K562 (cell line): ENCODE results near the gene METRN. TPM values are rescaled to one million over a fixed set of nuclear protein-coding genes. Genes with fewer than 3 reads are reported as not detected.

Experiments used
- CHD7 ChIP-seq: fragments of 200-600 bp; sonication (generic); IDR thresholded peaks from one replicate; pipeline ENCODE4 v1.6.1; 2012; ENCODE audit warnings: mild to moderate bottlenecking, low read depth, low read length, inconsistent platforms
- DNMT1 ChIP-seq: fragments of 450-650 bp; IDR thresholded peaks from 2 replicates; pipeline ENCODE4 v1.6.1; 2016; ENCODE audit warnings: antibody characterized with exemption, mild to moderate bottlenecking
- ERF ChIP-seq: fragments of 450-650 bp; formaldehyde crosslinking; IDR thresholded peaks from 2 replicates; pipeline ENCODE4 v1.4.0; 2020; ENCODE audit warnings: mild to moderate bottlenecking, mixed read lengths
- FOXM1 ChIP-seq, 2 experiments: fragments of 450-650 bp in 1 of 2; sonication (generic) in 1 of 2; formaldehyde crosslinking in 1 of 2; IDR thresholded peaks; 2 replicates each; pipeline versions ENCODE4 v1.6.1 to v1.9.0; 2017 to 2022; ENCODE audit warnings: low read depth in 2 of 2, mild to moderate bottlenecking in 2 of 2, missing genetic modification reagents in 1 of 2, moderate library complexity in 1 of 2
- HNRNPL ChIP-seq: fragments of 200-400 bp; formaldehyde crosslinking; IDR thresholded peaks from 2 replicates; pipeline ENCODE4 v1.6.1; 2017; ENCODE audit warnings: low read depth, mild to moderate bottlenecking, low read length
- NR4A1 ChIP-seq, 2 experiments: fragments of 250-450 bp in 1 of 2; fragments of 450-650 bp in 1 of 2; sonication (Bioruptor Pico) in 1 of 2; IDR thresholded peaks; 2 replicates each; pipeline versions ENCODE4 v1.4.0 to v1.6.1; 2016 to 2020; ENCODE audit warnings: mild to moderate bottlenecking in 2 of 2, missing compliant biosample characterization in 1 of 2, missing genetic modification characterization in 1 of 2, moderate library complexity in 1 of 2
- POLR2AphosphoS5 ChIP-seq: IDR thresholded peaks from 2 replicates; pipeline ENCODE4 v1.6.1; 2011; ENCODE audit warnings: mild to moderate bottlenecking, low read depth, low read length, moderate library complexity; ENCODE audit not compliant: control insufficient read depth, insufficient read depth
- POLR2G ChIP-seq: fragments of 200-400 bp; formaldehyde crosslinking; IDR thresholded peaks from 2 replicates; pipeline ENCODE4 v1.6.1; 2017; ENCODE audit warnings: low read depth, mild to moderate bottlenecking, antibody characterized with exemption, low read length, moderate library complexity
- POU5F1 ChIP-seq: fragments of 150-350 bp; IDR thresholded peaks from 2 replicates; pipeline ENCODE4 v1.6.1; 2014; ENCODE audit warnings: borderline replicate concordance, low read length, low read depth, mild to moderate bottlenecking; ENCODE audit not compliant: partially characterized antibody
- RBFOX2 ChIP-seq: fragments of 200-400 bp; formaldehyde crosslinking; IDR thresholded peaks from 2 replicates; pipeline ENCODE4 v1.6.1; 2017; ENCODE audit warnings: low read depth, mild to moderate bottlenecking, low read length, moderate library complexity
- SMARCE1 ChIP-seq: fragments of 450-650 bp; IDR thresholded peaks from 2 replicates; pipeline ENCODE4 v1.7.1; 2016; ENCODE audit warnings: mild to moderate bottlenecking
- USF1 ChIP-seq: sonication (generic); formaldehyde crosslinking; IDR thresholded peaks from 2 replicates; pipeline ENCODE4 v1.9.0; 2022; ENCODE audit warnings: mild to moderate bottlenecking, missing genetic modification reagents
- ZC3H4 ChIP-seq: sonication (generic); formaldehyde crosslinking; IDR thresholded peaks from 2 replicates; pipeline ENCODE4 v1.9.0; 2021; ENCODE audit warnings: missing genetic modification reagents, borderline replicate concordance
- ZNF133 ChIP-seq: fragments of 250-450 bp; sonication (Bioruptor Pico); IDR thresholded peaks from 2 replicates; pipeline ENCODE4 v1.4.0; 2020; ENCODE audit warnings: mild to moderate bottlenecking
- ZNF695 ChIP-seq: fragments of 450-650 bp; formaldehyde crosslinking; IDR thresholded peaks from 2 replicates; pipeline ENCODE4 v1.4.0; 2020; ENCODE audit warnings: mild to moderate bottlenecking, moderate library complexity
- ZNF76 ChIP-seq: fragments of 250-450 bp; sonication (Bioruptor Pico); IDR thresholded peaks from 2 replicates; pipeline ENCODE4 v1.4.0; 2020; ENCODE audit warnings: mild to moderate bottlenecking, moderate library complexity, borderline replicate concordance
- polyA plus RNA-seq, 8 experiments: library from polyadenylated mRNA; depleted of rRNA in 4 of 8; stranded (reverse) in 5 of 8; unstranded in 3 of 8; fragments of >200 nt; fragmentation: Nextera tagmentation in 2 of 8; fragmentation: Illumina TruSeq in 1 of 8; extraction: Ambion mirVana in 2 of 8; extraction: Trizol in 1 of 8; gene quantifications; 2 replicates each; pipeline versions ENCODE4 v1.2.1 to v1.2.3, GENCODE V29; 2011 to 2014; ENCODE audit warnings: inconsistent platforms in 1 of 8, missing spikeins in 1 of 8
- total RNA-seq, 7 experiments: library from RNA; depleted of rRNA in 6 of 7; stranded (reverse); fragments of >200 nt in 6 of 7; fragmentation: Illumina TruSeq in 2 of 7; extraction: Trizol in 2 of 7; gene quantifications; 2 replicates each; pipeline versions ENCODE4 v1.2.1 to v1.2.3, GENCODE V29; 2011 to 2021; ENCODE audit warnings: low replicate concordance in 1 of 7

The METRN gene
- total and polyA plus RNA-seq, 9 of the 15 experiments (the other 6 are each of a cell fraction or from before 2014, with no cell fraction given), result 0.20 to 89.8 (median 15.4) TPM

- no peak for TF ChIP-seq NR4A1 (CRISPR knock-in tag; IDR thresholded peaks at IDR 0.05)
- no peak for TF ChIP-seq NR4A1 (tag; IDR thresholded peaks at IDR 0.05)
- no peak for TF ChIP-seq CHD7
- TF ChIP-seq POU5F1, result no peak
- TF ChIP-seq POLR2G, result peak; percentile 11
- TF ChIP-seq ERF (CRISPR knock-in tag), result no peak
- no peak for TF ChIP-seq ZNF133
- no peak for TF ChIP-seq FOXM1 (IDR thresholded peaks at IDR 0.05; ENCODE audit: low read depth)
- TF ChIP-seq FOXM1 (CRISPR knock-in tag; IDR thresholded peaks at IDR 0.05; ENCODE audit: low read depth), result no peak
- no peak for TF ChIP-seq SMARCE1
- no peak for TF ChIP-seq USF1 (CRISPR knock-in tag)
- TF ChIP-seq HNRNPL, result peak; percentile 32; the same call in 1 of the 2 replicates
- TF ChIP-seq ZC3H4, result 0 out of 2 replicates have a peak, but pooled peaks have one; percentile 48
- TF ChIP-seq ZNF76 (CRISPR knock-in tag), result no peak
- TF ChIP-seq DNMT1, result no peak
- no peak for TF ChIP-seq ZNF695 (CRISPR knock-in tag)
- TF ChIP-seq POLR2AphosphoS5, result no peak
- peak; percentile 42; the same call in 1 of the 2 replicates for TF ChIP-seq RBFOX2
Measured at GRCh38 chr16:674214-674881, 40.6 kb upstream of the METRN start (continued).
